HG02588 (cell line): ENCODE data around the gene OR9G1.
"Not testable (repeated sequence)": the region's sequence is repeated elsewhere in the genome, so short reads cannot be mapped to it uniquely, and the experiment has no call there.

Source experiments
- ATAC-seq: cut with Tn5 transposase; IDR thresholded peaks from one replicate; pipeline ENCODE4 v1.9.1; 2021; ENCODE audit warnings: mild to moderate bottlenecking, moderate library complexity; ENCODE audit not compliant: unreplicated experiment

Gene OR9G1, protein sequence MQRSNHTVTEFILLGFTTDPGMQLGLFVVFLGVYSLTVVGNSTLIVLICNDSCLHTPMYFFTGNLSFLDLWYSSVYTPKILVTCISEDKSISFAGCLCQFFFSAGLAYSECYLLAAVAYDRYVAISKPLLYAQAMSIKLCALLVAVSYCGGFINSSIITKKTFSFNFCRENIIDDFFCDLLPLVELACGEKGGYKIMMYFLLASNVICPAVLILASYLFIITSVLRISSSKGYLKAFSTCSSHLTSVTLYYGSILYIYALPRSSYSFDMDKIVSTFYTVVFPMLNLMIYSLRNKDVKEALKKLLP

DNA sequence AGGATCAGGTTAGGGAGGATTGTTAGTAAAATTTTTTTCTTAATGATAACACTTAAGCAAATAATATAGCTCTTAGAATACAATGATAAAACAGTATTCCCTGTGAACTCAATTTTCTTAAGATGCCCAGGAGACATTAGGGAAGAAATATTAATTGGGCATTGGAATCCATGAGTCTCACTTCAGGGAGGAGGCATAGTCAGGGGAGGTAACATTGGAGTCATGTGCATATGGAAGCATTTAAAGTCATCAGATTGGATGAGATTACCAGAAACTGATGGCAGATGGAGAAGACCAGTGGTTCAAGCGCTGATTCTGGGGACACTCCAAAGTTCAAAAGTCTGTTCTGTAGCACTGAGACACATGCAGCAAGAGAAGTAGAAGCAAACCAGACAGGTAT, at the start of gene OR9G1:
OR9G1 (plus strand) TSS at position 301 of the 400 bp plus-strand sequence. CDS start 1,293 bp downstream, outside the sequence.
- no peak for ATAC-seq

GRCh38 chr11:56659755-56660154, 39.1 kb upstream of the OR9G1 start:
- ATAC-seq, result no peak

- no peak for ATAC-seq
Observed at GRCh38 chr11:56663386-56663785, 35.5 kb upstream of the OR9G1 start, which contains the start of gene OR5AR1. OR5AR1 (plus strand) TSS chr11:56663686; CDS start chr11:56663686, 0 bp downstream.

DNA sequence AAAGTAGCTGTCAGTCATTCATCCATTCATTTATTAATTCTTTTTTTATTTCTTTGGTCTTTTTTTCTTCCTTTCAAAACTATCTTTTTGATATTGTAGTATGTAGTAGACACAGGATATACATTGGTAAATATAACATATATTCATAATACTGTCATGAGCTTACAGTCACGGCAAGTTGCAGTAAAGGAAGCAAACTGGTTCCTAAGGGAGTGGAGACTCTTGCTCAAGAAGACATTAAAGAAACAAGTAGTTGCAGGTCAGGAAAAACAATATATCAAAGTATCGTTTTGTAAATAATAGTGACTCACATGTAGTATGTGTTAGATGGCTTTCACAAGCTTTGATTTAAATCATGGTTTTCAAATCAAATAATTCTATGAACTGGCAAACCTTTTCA, 27.9 kb upstream of the OR9G1 start:
- no peak for ATAC-seq

DNA sequence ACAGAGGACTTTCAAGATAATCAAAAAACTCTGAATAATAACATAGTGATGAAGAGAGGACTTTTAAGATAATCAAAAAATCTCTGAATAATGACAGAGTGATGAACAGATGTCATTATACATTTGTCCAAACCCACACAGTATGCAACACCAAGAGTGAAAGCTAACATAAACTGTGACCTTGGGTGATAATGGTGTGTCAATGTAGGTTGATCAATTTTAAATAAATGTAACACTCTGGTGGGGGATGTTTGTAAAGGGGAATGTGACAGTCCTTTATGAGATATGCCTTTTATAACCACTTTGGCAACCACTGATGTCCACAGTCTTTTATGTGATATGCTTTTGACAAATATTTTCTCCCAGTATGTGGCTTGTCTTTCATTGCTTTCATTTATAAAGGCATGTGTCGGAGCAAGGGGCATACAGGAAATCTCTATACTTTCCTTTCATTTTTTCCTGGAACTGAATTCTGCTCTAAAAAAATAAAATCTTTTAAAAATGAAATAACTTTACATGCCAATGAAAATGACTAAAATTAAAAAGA, 10.3 kb upstream of the OR9G1 start:
- no peak for ATAC-seq

DNA sequence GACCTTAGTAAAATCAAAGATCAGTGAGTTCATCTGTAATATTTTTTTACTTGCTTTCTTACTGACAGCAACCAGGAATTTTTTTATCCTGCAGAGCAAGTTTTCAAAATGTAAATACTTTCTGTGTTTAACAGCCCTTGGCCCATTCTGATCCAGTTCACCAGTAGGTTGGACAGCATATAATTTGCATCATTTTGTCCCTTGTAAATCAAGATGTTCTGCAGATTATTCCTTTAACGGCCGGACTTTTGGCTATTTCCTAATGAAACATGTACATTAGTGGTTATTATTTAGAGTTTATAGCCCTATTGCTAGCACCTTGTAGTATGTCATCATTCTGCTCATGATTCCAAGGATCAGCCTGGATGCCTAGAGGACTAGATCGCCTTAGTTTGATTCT, 7.7 kb upstream of the OR9G1 start:
- ATAC-seq, result not testable (repeated sequence)

- ATAC-seq, result no peak
Observed at GRCh38 chr11:56693428-56693827, 5.5 kb upstream of the OR9G1 start.

DNA sequence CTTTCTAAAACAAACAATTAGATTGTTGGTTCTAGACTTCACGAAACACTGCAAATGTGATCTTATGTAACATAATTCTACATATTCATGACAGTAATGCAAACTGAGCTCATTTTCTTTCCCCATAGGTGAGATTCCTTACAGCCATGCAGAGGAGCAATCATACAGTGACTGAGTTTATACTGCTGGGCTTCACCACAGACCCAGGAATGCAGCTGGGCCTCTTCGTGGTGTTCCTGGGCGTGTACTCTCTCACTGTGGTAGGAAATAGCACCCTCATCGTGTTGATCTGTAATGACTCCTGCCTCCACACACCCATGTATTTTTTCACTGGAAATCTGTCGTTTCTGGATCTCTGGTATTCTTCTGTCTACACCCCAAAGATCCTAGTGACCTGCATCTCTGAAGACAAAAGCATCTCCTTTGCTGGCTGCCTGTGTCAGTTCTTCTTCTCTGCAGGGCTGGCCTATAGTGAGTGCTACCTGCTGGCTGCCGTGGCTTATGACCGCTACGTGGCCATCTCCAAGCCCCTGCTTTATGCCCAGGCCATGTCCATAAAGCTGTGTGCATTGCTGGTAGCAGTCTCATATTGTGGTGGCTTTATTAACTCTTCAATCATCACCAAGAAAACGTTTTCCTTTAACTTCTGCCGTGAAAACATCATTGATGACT, 1.5 kb downstream of the OR9G1 start:
- ATAC-seq, result no peak

- ATAC-seq, result no peak
Observed at GRCh38 chr11:56700914-56701485, 2.1 kb downstream of the OR9G1 start.

- ATAC-seq, result no peak
Observed at GRCh38 chr11:56705784-56706396, 7.0 kb downstream of the OR9G1 start.

- no peak for ATAC-seq
Observed at GRCh38 chr11:56706486-56706885, 7.6 kb downstream of the OR9G1 start.

DNA sequence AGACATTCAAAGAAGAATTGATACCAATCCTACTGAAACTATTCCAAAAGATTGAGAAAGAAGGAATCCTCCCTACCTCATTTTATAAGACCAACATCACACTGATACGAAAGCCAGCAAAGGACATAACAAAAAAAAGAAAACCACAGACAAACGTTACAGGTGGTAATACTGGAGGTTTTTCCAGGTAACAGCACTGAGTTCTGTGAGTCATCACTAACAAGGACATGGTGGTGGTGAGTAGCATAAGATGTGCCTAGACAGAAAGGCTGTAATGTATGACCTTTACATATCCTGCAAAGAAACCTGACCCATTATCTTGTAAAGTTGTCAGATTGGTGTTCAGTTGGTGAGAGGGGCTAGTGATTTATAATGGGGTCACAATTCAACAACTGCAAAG, 15.3 kb downstream of the OR9G1 start:
- ATAC-seq, result no peak

DNA sequence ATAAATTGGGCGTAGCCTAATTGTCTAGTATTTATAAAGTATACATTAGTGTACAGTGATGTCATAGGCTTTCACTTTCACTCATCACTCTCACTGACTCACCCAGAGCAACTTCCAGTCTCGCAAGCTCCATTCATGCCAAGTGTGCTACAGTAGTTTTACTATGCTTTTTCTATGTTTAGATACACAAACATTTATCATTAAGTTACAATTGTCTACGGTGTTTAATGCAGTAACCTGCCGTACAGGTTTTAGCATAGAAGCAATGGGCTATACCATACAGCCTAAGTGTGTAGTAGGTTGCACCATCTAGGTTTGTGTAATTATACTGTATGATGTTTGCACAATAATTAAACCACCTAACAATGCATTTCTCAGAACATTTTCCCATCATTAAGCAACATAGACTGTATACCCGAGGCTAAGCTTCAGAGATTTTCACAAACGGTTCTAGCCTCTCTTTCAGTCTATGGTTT, 17.5 kb downstream of the OR9G1 start:
- ATAC-seq, result no peak

DNA sequence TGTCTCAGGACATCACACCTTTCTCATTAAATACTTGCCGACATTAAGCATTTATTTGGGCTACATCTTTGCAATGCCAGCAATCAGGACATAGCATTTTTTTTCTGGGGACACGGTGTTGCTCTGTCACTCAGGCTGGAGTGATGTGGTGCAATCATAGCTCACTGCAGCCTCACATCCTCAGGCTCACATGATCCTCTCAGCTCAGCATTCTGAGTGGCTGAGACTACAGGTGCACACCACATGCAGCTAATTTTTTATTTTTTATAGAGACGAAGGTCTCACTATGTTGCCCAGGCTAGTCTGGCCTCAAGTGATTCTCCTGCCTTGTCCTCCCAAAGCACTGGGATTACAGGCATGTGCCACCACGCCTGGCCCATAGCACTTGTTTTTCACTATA, 21.6 kb downstream of the OR9G1 start:
- ATAC-seq, result no peak

GRCh38 chr11:56740107-56740506, 41.2 kb downstream of the OR9G1 start:
- ATAC-seq, result no peak

DNA sequence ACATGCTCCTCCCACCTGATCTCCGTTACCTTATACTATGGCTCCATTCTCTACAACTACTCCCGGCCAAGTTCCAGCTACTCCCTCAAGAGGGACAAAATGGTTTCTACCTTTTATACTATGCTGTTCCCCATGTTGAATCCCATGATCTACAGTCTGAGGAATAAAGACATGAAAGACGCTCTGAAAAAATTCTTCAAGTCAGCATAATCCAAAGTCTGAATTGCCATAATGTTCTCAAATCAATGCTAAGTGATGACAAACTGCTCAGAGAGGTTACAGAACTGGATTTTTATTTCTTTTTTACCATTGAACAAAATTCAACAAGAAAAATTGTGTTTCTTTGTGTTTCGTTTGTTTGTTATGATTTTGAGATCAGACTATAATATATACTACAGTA, 42.0 kb downstream of the OR9G1 start:
- ATAC-seq, result no peak

DNA sequence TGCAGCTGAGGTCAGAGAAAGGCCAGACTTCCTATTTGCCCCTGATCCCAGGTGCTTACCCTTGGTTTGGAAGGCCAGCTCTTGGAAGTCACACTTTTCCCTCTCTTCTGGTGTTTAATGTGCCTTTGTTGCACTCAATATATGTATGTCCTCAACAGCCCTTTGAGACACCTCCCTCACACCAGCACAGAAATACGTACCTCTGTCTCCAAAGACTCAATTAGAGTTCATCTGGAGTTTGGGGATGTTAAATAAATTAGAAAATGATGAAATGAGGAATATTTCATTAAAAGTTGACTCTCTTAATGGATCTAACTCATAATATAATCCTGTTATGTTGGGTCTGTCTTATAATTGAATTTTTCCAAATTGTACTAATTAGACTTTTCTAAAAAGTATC, 49.7 kb downstream of the OR9G1 start, which contains the start of gene OR9G4:
OR9G4 (minus strand) TSS at position 101 of the 400 bp plus-strand sequence. CDS start 4,931 bp downstream, outside the sequence.
- ATAC-seq, result no peak

DNA sequence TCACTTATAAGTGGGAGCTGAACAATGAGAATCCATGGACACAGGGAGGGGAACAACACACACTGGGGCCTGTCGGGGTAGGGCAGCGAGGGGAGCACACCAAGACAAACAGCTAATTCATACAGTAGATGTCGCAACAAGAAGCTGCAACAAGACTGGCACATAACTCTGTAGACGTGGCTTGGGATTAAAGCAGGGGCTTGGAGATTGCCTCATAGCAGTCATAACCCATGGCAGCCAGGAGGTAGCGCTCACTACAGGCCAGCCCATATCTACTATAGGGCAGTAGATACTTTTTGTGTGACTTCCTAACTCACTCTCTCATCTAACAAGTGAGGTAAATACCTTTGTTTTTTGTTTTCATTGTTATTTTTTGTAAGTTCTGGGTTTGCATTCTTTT, 51.3 kb downstream of the OR9G1 start:
- ATAC-seq, result no peak

- no peak for ATAC-seq
Observed at GRCh38 chr11:56751480-56751879, 52.6 kb downstream of the OR9G1 start.
